ENCODE data around the gene CTNNBIP1.
A peak's percentile ranks its signal among the peaks of the same experiment; 100 is the strongest.

The CTNNBIP1 gene

GRCh38 chr1:9904596-9904995, 5.5 kb downstream of the CTNNBIP1 start:
- no peak for DNase-seq (ENCODE audit: low spot score)

- no peak for DNase-seq (ENCODE audit: low spot score)
These were observed 6.1 kb downstream of the CTNNBIP1 start for GRCh38 chr1:9903801-9904527.

DNA sequence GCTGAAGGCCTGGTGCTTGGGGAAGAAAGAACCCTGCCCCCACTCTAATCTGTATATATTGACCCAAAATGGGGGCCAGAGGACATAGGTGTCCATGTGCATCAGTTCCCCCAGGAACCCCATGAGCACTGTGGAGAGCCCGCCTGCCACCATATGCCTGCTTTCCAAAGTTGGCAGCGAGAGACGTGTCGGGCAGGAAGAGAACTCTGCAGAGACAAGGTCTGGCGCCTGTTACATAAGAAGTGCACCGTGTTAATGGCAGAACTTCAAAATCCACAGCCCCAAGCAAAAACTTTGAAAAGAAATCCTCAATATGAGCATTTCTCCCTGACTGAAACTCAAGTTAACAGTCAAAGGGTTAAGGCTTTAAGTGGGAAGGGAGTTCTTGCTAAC, 8.0 kb downstream of the CTNNBIP1 start:
- DNase-seq (ENCODE audit: low spot score), result no peak

- DNase-seq (ENCODE audit: low spot score), result no peak
These were observed 8.7 kb downstream of the CTNNBIP1 start for GRCh38 chr1:9901148-9902059.

- DNase-seq (ENCODE audit: low spot score), result no peak
These were observed 9.7 kb downstream of the CTNNBIP1 start for GRCh38 chr1:9900142-9901043.

DNA sequence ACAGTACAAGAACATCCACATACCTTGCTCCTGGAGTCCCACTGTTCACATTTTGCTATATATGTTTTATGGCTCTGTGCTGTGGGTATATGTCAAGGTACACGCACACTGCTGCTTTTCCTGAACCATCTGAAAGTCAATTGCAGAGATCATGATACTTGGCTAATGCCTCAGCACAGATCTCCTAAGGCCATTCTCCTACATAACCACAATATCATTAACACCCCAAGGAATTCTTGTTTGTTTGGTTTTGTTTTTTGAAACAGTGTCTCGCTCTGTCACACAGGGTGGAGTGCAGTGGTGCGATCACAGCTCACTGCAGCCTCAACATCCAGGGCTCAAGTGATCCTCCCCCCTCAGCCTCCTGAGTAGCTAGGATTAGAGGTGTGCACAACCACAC, 16.0 kb downstream of the CTNNBIP1 start:
- DNase-seq (ENCODE audit: low spot score), result no peak

GRCh38 chr1:9892563-9893528, 17.2 kb downstream of the CTNNBIP1 start:
- peak; percentile 79 for DNase-seq (ENCODE audit: low spot score)

DNA sequence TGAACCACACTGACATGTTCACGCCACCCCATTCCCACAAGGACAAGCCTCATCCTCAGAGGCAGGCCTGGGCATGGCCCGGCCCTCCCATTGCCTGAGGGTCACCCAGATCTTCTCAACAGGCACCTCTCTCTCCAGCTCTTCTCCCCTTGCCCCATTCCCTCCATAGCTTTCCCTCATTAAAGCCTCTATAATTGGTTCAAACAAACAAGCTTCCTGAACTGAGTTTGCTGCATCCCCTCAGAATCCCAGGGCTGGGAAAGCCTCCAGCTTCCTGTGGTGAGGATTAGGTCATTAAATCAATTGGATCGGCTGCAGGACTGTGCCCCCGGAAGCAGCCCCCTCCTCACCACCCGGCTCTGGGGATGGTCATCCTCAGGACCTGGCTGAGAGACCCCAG, 18.9 kb downstream of the CTNNBIP1 start:
- DNase-seq (ENCODE audit: low spot score), result no peak

- peak; percentile 75 for DNase-seq (ENCODE audit: low spot score)
These were observed 19.8 kb downstream of the CTNNBIP1 start for GRCh38 chr1:9890224-9890731.

DNA sequence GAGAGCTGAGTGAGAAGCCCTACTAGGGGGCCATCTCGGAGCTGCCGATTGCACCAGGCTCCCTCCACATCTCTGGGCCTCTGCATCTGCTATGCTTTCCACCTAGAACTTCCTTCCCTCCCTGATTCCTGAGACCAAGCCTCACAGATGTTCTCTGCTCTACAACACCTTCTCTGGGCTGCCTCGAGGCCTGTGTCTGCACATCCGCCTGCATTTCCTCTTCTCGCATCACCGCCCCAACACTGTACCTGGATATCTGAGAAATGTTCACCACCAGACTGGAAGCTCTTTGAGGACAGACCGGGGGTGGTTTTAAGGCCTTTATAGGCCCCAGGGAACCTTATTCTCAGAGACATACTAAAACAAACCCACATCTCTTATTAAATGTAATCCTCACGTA, 20.7 kb downstream of the CTNNBIP1 start:
- DNase-seq (ENCODE audit: low spot score), result no peak

DNA sequence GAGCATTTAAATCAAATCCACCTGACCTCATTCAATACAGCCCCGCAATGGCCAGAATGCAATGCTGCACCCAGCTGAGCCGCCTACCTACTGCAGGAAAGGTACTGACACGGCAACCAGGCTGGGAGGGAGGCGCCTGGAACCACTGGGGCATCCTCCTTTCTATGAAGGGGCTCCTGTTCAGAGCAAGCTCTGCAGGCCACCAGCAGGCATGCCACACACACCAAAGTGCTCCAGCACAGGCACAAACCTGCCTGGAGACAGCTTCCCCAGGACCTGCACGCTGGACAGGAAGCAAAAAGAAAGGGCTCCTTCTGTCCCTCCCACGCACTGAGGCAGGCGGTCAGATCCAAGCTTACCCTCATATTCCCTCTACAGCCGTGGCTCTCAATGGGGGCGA, 21.2 kb downstream of the CTNNBIP1 start:
- DNase-seq (ENCODE audit: low spot score), result no peak

DNA sequence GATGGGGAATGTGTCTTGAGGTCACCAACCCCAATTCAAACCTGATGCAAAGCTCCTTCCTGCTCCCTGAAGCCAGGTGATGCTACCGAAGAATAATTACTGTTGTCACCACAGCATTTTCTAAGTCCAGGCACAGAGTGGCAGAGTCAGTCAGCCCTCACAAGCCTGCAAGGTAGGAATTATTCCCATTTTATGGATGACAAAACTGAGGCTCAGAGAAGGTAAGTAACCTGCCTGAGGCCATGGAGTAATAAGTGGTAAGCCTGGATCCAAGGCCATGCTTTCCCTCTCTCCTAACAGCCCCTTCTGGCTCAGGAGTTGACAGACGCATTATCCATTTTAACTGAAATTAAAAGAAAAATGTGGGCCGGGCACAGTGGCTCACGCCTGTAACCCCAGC, 23.0 kb downstream of the CTNNBIP1 start:
- no peak for DNase-seq (ENCODE audit: low spot score)

DNA sequence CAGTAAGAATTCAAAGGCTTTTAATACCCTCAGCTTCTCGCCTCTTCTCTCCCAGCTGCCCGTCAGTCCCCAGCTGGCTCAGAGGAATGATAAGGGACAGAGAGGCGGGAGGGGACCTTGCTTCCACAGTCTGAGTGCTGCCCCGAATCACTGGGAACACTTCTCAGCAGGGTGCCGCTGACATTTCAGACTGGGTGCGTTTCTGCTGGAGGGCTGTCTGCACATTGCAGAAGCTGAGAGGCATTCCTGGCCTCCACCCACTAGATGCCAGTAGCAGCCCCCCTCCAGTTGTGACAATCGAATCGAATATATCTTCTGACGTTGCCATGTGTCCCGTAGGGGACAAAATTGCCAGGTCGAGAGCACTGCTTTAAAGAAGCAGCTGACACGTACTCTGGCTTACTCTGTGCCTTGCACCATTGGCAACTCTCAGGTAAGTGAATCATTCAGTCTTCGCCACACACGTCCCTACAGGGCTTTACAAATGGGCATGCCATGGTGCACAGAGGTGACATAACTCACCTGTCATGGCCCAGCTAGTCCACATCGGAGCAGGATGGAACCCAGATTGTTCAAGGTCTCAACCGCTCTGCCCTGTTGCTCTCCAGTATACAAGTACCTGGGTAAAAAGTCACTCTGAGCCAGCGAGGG, 23.9 kb downstream of the CTNNBIP1 start:
- DNase-seq (ENCODE audit: low spot score), result no peak

- DNase-seq (ENCODE audit: low spot score), result no peak
These were observed 25.3 kb downstream of the CTNNBIP1 start for GRCh38 chr1:9884805-9885204.

GRCh38 chr1:9883585-9884449, 26.3 kb downstream of the CTNNBIP1 start:
- no peak for DNase-seq (ENCODE audit: low spot score)

DNA sequence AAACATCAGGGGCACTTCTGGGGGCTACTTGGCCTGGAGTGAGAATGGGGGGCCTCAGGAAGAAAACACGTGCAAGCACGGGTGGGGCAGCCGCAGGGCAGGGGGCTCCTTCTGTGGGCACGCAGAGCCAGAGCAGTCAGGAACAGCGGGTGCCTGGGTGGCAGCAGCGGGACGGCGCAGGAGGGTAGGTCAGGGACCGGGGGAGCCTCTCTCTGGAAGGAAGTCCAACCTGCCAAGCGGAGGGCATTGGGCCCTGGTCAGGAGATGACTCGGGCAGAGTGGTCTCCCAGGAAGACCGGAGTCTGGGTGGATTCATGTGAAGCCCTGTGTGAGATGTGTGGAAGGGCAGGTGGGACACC, 27.1 kb downstream of the CTNNBIP1 start:
- no peak for DNase-seq (ENCODE audit: low spot score)

DNA sequence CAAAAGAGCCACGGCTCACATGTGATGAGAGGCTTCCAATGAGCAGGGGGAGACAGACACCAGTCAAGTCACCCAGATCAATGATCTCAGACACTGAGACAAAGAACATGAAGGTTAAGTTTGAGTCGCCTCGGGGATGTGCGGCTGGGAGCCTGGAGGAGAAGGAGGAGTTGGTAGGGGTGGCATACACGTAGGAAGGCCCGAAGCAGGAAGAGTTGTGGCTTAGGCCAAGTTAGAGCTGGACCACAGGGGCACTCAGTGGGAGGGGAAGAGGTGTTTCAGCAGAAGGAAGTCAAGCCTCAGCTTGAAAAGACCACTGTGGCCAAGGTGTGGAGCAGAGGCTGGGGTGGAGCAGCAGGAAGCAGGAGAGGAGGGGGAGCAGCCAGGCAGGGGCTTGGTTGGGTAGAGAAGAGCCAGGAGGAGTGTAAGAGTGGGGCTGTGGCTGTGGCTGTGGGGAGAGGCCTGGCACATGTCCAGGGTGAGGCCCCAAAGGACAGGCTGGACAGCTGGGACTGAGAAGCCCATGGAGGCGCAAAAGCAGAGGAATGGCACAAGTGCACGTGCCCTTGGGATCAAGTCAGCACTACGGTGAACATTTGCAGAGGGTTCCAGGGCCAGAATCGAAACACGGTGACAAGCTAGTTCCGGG, 27.6 kb downstream of the CTNNBIP1 start:
- DNase-seq (ENCODE audit: low spot score), result no peak

GRCh38 chr1:9881838-9882249, 28.2 kb downstream of the CTNNBIP1 start:
- peak; percentile 51 for DNase-seq (ENCODE audit: low spot score)

- no peak for DNase-seq (ENCODE audit: low spot score)
These were observed 31.7 kb downstream of the CTNNBIP1 start for GRCh38 chr1:9878404-9878803.

Data from SW480 (cell line).